NCI-H128 (cell line): ENCODE results near the gene TLK2.
"Not testable (repeated sequence)": the region's sequence is repeated elsewhere in the genome, so short reads cannot be mapped to it uniquely, and the experiment has no call there.

Experiments
- DNase-seq: peaks from one replicate; lab custom pipeline; 2025; ENCODE audit not compliant: unreplicated experiment; lab: John Stamatoyannopoulos, UW

The TLK2 gene

DNA sequence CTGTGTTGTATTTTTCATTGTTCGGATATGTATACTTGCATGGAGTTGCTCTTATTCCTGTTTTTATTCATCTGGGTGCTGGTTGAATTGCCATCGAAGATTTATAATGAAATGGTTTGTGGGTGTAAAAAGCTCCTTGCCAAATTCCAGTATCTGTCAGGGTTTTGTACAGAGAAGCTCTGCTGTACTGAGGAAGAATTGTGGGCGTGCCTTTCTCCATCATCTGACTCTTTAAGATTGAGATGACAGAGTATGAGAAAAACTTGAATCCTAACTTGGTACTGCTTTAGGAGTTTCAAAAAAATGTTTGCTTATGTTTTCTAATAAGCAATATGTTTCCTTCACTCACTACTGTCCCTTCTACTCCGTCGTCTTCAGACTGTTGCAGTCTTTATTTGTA lies 78.9 kb downstream of the TLK2 start:
- DNase-seq: not testable (repeated sequence)

DNA sequence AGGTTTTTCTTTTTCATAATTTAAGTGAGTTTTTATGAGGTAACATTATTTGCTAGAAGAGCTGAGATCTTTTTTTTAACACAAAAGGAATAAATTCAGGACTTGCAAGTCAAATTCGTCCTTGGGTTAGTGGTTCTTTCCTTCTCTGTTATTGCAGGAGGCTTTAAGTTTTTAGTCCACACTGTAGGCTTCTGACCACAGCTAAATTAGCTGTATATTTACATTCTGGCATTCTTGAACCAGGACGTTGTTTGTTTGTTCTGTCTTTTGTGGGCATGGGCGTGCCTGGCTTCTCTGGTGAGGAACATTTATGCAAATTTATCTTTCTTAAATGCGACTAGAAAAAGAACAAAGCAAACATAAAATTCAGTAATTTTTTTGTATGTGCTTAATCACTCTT lies 80.3 kb downstream of the TLK2 start:
- DNase-seq: not testable (repeated sequence)

DNA sequence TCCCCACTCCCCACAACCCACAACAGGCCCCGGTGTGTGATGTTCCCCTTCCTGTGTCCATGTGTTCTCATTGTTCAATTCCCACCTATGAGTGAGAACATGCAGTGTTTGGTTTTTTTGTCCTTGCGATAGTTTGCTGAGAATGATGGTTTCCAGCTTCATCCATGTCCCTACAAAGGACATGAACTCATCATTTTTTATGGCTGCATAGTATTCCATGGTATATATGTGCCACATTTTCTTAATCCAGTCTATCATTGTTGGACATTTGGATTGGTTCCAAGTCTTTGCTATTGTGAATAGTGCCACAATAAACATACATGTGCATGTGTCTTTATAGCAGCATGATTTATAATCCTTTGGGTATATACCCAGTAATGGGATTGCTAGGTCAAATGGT lies 82.3 kb downstream of the TLK2 start:
- not testable (repeated sequence) for DNase-seq

DNA sequence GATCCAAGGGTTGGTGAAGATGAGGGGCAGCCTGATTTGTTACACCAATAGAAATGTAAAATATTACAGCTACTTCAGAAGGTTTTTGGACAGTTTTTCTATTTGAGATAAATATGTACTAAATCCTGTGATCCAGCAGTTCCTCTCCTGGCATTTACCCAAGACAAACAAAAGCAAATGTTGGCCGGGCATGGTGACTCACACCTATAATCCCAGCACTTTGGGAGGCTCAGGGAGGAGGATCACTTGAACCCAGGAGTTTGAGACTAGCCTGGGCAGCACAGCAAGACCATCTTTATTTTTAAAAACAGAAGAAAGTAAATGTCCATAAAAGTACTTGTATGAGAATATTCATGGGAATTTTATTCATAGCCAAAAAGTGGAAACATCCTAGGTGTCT lies 84.0 kb downstream of the TLK2 start:
- DNase-seq: no peak

DNA sequence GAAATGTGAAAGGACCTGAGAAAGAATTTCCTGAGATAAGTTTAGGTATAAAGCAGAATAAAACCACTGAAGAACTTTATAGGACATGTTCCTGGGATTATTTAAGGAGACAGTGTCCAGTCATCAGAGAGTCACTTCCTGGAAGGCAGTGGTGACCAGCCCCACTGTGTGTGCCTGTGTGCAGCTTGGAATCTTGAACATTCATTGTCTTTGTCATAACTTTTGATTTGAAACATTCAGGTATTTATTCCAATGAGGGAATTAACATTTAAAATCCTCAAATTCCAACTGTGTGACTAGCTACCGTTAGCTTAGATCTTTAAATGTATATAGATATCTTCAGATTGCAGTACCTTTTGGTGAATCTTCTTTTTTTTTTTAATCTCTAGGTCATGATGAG lies 87.2 kb downstream of the TLK2 start:
- no peak for DNase-seq

DNA sequence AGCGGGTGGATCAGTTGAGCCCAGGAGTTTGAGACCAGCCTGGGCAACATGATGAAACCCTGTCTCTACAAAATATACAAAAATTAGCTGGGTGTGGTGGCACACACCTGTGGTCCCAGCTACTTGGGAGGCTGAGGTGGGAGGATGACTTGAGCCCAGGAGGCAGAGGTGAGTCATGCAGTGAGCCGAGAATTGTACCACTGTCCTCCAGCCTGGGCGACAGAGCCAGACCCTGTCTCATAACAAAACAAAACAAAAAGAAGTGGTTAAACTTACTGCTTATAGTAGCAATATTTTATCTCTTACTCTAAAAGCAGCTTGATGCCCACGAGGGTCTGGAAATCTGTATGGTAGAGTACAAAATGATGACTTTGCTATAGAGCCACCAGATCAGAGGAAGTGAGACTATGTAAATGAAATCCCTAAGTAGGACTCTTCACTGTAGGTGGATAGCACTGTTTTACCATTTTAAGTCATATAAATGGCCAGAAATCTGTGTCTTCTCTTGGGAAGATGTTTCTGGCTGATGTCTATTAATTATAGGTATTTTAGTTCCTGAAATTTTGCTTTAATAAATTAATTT lies 88.5 kb downstream of the TLK2 start:
- DNase-seq: no peak

DNA sequence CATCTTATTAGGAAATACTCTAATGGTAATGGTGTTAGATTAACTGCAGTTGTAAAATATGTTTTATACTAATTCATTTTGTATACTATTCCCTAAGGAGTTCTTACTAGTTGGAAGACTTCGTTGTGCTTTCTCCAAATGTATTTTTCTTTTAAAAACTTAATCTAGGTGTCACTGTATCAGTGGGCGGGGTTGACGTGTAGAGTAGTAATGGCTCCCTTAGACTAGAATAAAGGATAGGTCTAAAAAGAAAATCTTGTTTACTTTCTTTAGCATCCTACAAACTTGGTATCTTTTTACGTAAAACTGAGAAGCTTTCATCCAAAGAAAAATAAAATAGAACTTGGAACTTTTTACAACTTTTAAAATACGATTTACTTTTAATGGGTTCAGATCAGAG lies 93.9 kb downstream of the TLK2 start:
- DNase-seq: no peak

DNA sequence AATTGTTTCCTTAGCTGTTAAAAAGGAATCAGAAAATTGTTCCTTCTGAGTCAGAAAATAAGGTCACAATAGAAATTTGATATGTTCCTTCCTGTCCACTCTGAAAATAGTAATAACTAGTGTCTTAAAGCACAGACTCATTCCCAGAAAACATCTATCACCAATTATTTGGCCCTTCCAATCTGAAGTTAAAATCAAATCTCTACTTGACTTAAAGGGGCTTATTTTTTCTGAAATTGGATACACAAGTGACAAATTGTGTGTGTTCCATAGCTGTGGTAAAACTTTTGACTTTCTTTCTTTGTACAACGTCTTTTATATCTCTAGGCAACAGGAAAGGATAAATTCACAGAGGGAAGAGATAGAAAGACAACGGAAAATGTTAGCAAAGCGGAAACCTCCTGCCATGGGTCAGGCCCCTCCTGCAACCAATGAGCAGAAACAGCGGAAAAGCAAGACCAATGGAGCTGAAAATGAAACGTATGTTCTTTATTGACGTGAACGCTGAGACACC lies 94.3 kb downstream of the TLK2 start:
- DNase-seq: no peak

DNA sequence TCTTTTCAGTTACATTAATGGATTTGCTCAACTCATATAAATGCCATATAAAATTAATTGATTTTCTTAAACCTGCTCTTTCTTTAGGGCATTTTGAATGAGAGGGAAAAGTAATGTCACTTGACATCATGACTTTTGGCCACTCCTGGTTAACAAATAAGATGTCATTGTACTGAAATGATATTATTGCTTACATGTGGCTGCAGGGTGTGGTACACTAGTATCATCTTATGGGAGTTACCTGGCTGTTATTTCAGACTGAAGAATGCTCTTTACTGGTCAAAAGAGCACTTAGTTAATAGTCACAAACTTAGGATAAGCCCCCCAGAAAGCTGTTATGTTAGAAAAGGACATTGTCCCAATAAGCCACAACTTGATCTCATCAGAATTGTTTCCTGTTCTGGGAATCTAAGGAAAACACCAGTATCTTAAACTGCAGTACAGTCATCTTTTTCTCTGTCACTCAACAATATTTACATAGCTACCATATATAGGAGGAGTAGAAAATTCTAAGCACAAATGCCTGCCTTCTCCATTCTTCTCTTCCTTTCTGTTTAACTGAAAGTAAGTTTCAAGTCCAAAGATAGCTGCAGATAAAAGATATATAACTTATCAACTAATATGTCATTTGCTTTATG lies 95.0 kb downstream of the TLK2 start:
- no peak for DNase-seq

DNA sequence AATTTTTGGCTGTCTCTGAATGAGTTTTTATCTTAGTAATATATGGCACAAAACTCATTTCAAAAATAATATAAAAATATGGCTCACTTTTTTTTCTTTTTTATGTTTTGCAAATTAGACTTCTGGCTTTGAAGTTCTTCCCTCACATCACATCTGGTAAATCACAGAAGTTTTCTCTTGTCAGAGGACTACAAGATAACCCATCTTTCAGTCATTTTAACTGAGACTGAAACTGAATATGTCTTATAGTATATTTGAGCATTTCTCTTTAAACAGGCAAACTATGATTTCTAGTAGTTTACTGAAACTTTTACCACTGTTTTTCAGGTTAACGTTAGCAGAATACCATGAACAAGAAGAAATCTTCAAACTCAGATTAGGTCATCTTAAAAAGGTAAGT lies 97.8 kb downstream of the TLK2 start:
- no peak for DNase-seq

DNA sequence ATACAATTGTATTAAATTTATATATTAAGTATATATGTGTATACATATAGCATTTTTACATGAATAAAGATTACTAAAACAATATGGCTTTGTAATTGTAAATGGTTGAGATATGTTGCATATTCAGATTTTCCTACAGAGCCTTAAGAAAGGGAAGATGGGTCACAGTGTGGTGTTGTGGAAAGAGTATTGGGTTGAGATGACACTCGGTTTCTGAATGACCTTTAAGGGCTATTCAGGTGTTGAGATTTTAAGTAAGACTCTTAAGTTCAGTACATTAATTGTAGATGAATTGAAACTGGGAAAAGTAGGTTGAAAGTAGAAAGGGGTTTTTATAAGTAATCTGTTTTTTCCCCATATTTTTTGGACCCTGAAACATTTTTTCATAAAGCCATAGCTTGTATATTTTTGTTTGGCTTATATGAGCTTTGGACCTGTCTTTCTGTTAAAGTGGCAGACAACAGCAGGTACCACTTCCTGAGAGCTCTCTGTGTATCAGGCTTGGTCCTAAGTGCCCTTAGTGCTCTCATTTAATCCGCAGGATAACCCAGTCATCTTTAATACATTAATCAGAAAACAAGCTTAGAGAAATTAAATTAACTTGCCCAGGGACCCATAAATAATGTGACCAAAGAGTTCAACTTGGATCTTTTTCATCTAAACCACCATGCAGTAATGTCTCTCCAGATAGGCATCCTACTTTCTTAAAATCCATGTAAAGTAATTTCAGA lies 100.3 kb downstream of the TLK2 start:
- DNase-seq: no peak

DNA sequence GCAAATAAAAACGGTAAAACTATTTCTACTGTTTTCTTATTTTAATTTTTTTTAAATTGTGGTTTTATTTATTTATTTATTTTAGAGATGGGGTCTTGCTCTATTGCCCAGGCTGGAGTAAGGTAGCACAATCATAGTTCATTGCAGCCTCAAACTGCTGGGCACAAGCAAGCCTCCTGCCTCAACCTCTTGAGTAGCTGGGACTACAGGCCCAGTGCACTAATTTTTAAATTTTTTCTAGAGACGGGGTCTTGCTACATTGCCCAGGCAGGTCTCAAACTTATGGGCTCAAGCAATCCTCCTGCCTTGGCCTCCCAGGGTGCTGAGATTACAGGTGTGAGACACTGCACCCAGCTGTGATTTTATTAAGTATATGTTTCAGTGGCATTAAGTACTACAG lies 102.3 kb downstream of the TLK2 start:
- DNase-seq: no peak

DNA sequence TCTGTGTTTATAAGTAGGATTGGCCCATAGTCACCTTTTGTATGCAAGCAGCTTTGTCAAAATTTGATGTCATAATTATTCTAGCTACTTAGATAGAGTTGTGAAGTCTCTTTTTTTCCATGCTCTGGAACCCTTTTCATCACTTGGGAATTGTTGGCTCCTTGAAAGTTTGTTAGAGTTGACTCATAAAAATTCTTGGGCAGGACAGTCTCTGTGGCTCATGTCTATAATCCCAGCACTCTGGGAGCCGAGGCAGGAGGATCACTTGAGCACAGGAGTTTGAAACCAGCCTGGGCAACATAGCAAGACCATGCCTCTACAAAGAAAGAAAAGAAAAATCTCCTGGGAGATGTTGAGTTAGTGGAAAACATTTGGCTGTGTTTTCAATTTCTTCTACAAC lies 103.1 kb downstream of the TLK2 start:
- DNase-seq: no peak

DNA sequence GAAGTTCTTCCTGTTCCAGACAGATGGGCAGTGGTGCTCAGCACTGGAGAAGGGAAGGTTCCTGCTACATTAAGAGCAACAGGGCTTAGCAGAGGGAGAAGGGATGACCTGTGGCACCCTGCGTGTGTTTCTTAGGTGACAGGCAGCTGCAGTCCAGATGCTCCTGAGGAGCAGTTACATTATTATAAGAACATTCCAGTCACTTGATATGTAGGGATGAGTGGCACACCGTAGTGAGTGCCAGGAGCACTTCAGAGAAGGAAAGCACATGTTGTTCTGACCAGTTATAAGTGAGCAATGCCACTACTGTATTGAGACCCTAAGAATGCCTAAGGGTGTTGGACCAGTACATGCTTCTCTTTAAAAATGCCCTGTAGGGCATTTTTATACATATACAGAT lies 108.9 kb downstream of the TLK2 start:
- DNase-seq: no peak

DNA sequence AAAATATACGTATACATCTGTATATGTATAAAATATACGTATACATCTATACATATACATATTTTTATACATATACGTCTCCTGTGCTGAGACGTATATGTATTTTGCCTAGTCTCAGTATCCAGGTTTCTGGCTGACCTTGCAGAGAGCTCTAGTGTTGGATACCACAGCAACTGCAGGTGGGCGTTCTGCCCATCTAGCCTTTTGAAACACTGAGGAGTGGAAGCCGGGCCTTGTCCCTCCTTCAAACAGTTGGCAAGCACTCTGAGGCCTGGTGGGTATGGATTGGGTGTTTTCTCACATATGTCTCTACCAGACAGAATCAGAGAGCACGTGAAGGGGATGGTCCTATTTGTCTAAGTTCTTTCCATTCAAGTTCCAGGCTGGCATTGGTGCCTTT lies 109.5 kb downstream of the TLK2 start:
- DNase-seq: no peak

DNA sequence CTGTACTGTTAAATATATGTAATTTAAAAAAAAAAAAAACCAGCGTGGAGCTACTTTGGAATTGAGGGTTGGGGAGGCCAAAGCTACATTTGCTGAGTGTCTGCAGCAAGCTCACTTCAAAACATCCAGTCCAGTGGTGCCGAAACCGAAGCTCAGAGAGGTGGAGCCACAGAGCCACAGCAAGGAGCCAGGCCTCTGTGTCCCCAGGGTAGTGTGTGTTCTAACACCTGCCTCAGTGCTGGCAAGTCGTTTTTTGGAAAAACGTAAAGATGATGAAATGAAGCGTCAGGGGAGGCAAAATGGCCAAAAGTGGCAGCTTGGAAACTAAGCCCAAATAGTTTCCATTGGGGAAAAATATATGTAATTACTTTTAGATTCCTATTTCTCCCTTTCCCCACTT lies 112.7 kb downstream of the TLK2 start:
- DNase-seq: no peak

DNA sequence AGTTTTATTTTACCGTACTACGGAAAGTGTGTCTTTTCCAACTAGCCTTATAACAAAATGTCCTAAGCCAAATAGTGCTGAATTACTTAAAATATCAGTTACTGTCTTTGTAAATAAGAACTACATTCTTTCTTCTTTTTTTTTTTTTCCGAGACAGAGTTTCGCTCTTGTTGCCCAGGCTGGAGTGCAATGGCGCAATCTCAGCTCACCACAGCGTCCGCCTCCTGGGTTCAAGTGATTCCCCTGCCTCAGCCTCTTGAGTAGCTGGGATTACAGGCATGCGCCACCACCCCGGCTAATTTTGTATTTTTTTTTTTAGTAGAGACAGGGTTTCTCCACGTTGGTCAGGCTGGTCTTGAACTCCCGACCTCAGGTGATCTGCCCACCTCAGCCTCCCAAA lies 113.2 kb downstream of the TLK2 start:
- not testable (repeated sequence) for DNase-seq

DNA sequence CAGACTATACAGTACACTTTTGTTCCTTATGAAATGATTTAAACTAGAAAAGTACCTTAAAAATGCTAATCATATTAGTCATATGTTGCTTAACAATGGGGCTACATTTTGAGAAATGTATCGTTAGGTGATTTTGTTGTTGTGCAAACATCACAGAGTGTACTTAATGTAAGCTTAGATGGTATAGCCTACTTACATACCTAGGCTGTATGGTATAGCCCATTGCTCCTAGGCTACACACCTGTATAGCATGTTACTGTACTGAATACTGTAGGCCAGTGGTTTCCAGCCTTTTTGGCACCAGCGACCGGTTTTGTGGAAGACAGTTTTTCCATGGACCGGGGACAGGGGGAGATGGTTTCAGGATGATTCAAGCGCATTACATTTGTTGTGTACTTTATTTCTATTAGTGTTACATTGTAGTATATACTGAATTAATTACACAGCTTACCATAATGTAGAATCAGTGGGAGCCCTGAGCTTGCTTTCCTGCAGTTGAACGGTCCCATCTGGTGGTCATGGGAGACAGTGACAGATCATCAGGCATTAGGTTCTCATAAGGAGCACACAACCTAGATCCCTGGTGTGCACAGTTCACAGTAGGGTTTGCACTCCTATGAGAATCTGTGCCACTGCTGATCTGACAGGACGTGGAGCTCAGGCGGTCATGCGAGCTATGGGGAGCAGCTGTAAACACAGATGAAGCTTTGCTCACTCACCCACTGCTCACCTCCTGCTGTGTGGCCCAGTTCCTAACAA lies 113.9 kb downstream of the TLK2 start:
- DNase-seq: no peak

DNA sequence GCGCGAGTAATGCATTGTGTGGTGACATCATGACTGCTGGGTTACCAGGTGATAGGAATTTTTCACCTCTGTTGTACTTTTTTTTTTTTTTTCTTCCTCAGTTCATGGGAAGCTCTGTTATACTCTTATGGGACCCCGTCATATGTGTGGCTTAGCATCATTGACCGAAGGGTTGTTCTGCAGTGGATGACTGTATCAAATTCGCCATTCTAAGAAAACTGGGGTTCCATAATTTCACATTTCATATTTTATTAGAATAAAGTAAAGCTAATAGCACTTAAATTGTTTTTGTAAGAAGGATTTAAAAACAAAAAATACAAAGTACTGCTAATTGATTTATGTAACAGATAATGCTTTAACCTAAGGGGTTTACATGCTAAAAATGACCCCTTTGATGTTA lies 116.9 kb downstream of the TLK2 start:
- no peak for DNase-seq

DNA sequence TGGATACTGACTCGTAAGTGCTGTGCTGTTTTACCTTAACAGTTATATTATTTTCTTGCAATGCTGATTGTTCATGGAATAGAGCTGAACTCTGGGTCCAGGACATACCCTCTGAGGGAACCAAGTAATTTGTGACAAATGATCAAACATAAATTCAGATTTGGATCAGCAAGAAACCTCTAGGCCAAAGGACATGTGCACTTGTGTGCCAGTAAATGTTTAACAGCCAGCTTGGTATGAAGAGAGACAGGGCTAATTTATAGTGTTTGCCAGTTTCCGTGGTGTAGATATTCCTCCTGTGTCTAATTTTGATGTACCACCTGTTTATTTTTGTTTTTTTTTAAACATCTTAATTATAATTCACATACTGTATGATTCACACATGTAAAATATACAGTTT lies 118.0 kb downstream of the TLK2 start:
- DNase-seq: no peak

DNA sequence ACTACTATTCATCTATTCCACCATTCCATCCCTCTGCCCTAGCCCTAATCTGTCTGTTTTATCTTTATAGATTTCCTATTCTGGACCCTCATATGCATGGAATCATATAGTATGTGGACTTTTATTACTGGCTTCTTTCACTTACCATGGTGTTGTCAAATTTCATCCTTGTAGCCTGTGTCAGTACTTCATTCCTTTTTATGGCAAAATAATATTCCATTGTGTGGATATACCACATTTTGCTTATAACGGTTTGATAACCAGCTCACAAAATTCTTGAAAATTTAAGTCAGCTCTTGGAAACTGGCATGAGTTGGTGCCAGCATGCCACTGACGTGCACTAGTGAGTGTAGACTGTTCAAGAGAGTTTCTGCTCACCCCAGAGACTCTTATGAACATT lies 118.5 kb downstream of the TLK2 start:
- DNase-seq: no peak

DNA sequence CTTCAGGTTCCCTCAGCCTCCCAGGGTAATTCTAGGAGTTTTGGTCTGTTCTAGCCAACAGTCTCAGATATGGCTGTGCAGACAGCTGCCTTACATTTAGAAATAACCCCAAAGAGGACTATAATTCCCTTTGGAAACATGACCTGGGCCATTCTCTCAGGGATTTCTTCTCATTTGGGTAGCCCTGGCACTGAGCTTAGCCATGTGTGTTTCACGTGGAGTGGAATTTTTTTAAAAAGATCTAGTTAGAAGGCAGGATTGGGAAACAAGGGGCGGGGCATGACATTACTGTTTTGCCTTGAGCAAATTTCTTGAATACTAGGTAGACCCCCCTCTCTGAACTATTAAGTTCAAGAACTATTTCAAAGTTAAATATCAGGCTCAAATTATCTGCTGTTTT lies 119.3 kb downstream of the TLK2 start:
- DNase-seq: no peak
